Neural crest cell (in vitro differentiated cells): ENCODE data around the gene GCM1. TPM values are rescaled to one million over a fixed set of nuclear protein-coding genes. Genes with fewer than 3 reads are reported as not detected.

ENCODE experiments used
- DNase-seq: peaks from one replicate; pipeline ENCODE4 v3.0.0; 2021; ENCODE audit warnings: low read depth, mixed read lengths, low spot score
- H3K27ac Mint-ChIP-seq: one replicate; pipeline ENCODE4 v1.8.0; 2021; ENCODE audit warnings: mild to moderate bottlenecking, mixed read lengths; ENCODE audit not compliant: unreplicated experiment
- H3K27me3 Mint-ChIP-seq: 2 replicates; pipeline ENCODE4 v1.8.0; 2021; ENCODE audit warnings: low read depth, mild to moderate bottlenecking, mixed read lengths
- H3K36me3 Mint-ChIP-seq: 2 replicates; pipeline ENCODE4 v1.8.0; 2021; ENCODE audit warnings: low read depth, mild to moderate bottlenecking, mixed read lengths
- H3K4me1 Mint-ChIP-seq: 2 replicates; pipeline ENCODE4 v1.8.0; 2021; ENCODE audit warnings: mixed read lengths
- H3K4me3 Mint-ChIP-seq: one replicate; pipeline ENCODE4 v1.8.0; 2021; ENCODE audit warnings: mild to moderate bottlenecking, mixed read lengths
- H3K9me3 Mint-ChIP-seq: 2 replicates; pipeline ENCODE4 v1.8.0; 2021; ENCODE audit warnings: mixed read lengths
- total RNA-seq: library from RNA; stranded (reverse); gene quantifications from 2 replicates; pipeline ENCODE4 v1.2.1, GENCODE V29; 2021
- TF ChIP-seq, protein P1 (sequence below): fragments of 200-600 bp; sonication (generic); conservative IDR thresholded peaks from 2 replicates; pipeline ENCODE4 v1.5.0; 2021; ENCODE audit warnings: antibody characterized with exemption, mild to moderate bottlenecking

Gene GCM1
- total RNA-seq, 1 donor from 2014 or later = 0.16 TPM

DNA sequence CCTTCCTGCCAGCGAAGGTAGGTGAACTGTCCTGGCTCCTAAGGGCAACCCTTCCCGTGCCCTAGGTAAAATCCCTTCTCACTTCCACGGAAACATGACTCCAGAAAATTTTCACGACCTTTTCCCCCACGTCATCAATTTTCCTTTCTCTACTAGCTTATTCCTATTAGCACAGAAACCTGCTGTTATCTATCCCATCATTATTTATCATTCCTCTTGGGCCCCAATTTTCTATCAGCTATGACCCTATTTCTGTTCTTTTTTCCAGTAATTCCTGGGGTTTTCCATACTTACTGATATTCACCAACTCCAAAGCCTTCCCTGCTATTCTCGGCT lies 23.8 kb upstream of the GCM1 start:
- TF ChIP-seq, protein P1, sequence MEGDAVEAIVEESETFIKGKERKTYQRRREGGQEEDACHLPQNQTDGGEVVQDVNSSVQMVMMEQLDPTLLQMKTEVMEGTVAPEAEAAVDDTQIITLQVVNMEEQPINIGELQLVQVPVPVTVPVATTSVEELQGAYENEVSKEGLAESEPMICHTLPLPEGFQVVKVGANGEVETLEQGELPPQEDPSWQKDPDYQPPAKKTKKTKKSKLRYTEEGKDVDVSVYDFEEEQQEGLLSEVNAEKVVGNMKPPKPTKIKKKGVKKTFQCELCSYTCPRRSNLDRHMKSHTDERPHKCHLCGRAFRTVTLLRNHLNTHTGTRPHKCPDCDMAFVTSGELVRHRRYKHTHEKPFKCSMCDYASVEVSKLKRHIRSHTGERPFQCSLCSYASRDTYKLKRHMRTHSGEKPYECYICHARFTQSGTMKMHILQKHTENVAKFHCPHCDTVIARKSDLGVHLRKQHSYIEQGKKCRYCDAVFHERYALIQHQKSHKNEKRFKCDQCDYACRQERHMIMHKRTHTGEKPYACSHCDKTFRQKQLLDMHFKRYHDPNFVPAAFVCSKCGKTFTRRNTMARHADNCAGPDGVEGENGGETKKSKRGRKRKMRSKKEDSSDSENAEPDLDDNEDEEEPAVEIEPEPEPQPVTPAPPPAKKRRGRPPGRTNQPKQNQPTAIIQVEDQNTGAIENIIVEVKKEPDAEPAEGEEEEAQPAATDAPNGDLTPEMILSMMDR = no peak
- no peak for DNase-seq
- no peak overlapping the region for H3K4me3 Mint-ChIP-seq
- H3K9me3 Mint-ChIP-seq = no peaks in the 10 kb centered on the region
- H3K36me3 Mint-ChIP-seq = no peaks in the 10 kb centered on the region
- H3K4me1 Mint-ChIP-seq = peaks cover 6% of the 10 kb centered on the region
- H3K27me3 Mint-ChIP-seq = no peaks in the 10 kb centered on the region
- H3K27ac Mint-ChIP-seq = no peak overlapping the region

- peak; percentile 98 for DNase-seq
- no peaks in the 10 kb centered on the region for H3K9me3 Mint-ChIP-seq
- no peak overlapping the region for H3K4me3 Mint-ChIP-seq
- H3K27me3 Mint-ChIP-seq = no peaks in the 10 kb centered on the region
- H3K4me1 Mint-ChIP-seq = peaks cover 6% of the 10 kb centered on the region
- H3K36me3 Mint-ChIP-seq = no peaks in the 10 kb centered on the region
- TF ChIP-seq, protein P1 = peak; percentile 100
- no peak overlapping the region for H3K27ac Mint-ChIP-seq
These were observed 23.2 kb upstream of the GCM1 start for GRCh38 chr6:53171605-53172467.

DNA sequence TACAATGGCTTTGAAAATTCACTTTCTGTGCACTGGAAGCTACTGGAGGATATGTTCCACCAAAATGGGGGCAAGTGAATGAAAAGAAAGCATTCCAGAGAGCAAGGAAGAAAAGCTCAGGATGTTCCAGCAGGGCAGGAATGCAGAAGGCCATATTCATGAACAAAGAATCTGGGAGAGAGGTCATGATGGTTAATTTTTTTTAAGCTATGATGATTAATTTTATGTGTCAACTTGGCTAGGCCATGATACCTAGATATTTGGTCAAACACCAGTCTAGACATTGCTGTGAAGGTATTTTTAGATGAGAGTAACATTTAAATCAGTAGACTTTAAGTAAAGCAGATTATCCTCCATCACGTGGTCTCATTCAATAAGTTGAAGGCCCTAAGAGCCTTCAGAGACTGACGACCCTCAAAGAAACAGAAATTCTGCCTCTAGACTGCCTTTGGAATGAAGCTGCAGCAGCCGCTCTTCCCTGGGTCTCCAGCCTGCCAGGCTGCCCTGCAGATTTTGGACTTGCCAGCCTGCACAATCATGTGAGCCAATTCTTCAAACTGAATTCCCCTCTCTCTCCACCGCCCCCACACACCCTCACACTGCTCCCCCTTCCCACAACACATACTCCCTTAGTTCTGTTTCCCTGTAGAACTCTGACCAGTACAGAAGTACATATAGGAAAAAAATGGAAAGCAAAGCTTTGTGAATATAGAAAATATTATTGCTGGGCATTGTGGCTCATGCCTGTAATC lies 20.1 kb upstream of the GCM1 start:
- H3K4me3 Mint-ChIP-seq = no peak overlapping the region

GRCh38 chr6:53165293-53165692 lies 16.7 kb upstream of the GCM1 start:
- H3K4me1 Mint-ChIP-seq = no peaks in the 10 kb centered on the region
- H3K4me3 Mint-ChIP-seq = no peak overlapping the region
- H3K9me3 Mint-ChIP-seq = peaks cover 8% of the 10 kb centered on the region
- H3K27me3 Mint-ChIP-seq = no peaks in the 10 kb centered on the region
- no peak for DNase-seq
- no peaks in the 10 kb centered on the region for H3K36me3 Mint-ChIP-seq
- no peak overlapping the region for H3K27ac Mint-ChIP-seq
- TF ChIP-seq, protein P1 = no peak

More for the DNA sequence above, 20.1 kb upstream of the GCM1 start:
- no peak for DNase-seq
- H3K9me3 Mint-ChIP-seq = peaks cover 4% of the 10 kb centered on the region
- no peaks in the 10 kb centered on the region for H3K27me3 Mint-ChIP-seq
- TF ChIP-seq, protein P1 = no peak
- H3K36me3 Mint-ChIP-seq = no peaks in the 10 kb centered on the region
- H3K4me1 Mint-ChIP-seq = no peaks in the 10 kb centered on the region
- no peak overlapping the region for H3K27ac Mint-ChIP-seq

DNA sequence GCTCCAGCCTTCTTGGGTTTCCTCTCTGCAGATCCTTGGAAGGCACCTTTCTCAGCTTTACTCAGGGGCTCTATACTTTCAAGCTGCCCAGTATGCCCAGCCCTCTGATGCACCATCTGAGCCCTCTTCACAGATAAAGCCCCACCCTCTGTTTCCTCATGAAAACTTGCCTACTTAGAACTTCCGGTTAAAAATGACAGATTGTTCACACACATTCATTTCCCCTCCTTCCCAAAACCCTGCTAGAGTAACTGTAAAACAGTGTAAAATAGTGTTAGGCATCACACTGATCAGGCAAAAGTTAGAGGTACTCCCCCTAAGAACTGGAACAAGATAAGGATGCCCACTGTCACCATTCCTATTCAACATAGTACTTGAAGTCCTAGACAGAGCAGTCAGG lies 14.0 kb upstream of the GCM1 start:
- Mint-ChIP-seq H3K27ac (no peak overlapping the region), H3K36me3 (no peaks in the 10 kb centered on the region), H3K4me3 (no peak overlapping the region), H3K4me1 (no peaks in the 10 kb centered on the region), H3K9me3 (peaks cover 8% of the 10 kb centered on the region), H3K27me3 (no peaks in the 10 kb centered on the region)
- DNase-seq = no peak
- TF ChIP-seq, protein P1 = no peak
